Measurements from ENCODE around the gene ZIK1.

- TF ChIP-seq, protein P1, sequence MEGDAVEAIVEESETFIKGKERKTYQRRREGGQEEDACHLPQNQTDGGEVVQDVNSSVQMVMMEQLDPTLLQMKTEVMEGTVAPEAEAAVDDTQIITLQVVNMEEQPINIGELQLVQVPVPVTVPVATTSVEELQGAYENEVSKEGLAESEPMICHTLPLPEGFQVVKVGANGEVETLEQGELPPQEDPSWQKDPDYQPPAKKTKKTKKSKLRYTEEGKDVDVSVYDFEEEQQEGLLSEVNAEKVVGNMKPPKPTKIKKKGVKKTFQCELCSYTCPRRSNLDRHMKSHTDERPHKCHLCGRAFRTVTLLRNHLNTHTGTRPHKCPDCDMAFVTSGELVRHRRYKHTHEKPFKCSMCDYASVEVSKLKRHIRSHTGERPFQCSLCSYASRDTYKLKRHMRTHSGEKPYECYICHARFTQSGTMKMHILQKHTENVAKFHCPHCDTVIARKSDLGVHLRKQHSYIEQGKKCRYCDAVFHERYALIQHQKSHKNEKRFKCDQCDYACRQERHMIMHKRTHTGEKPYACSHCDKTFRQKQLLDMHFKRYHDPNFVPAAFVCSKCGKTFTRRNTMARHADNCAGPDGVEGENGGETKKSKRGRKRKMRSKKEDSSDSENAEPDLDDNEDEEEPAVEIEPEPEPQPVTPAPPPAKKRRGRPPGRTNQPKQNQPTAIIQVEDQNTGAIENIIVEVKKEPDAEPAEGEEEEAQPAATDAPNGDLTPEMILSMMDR (conservative IDR thresholded peaks at IDR 0.05; ENCODE audit: low read length) = no peak
- TF ChIP-seq EZH2phosphoT487 (IDR thresholded peaks at IDR 0.05; ENCODE audit: borderline replicate concordance) = no peak
Observed at GRCh38 chr19:57606931-57607330, 23.0 kb downstream of the ZIK1 start.

All from Loucy (cell line).